Sciatic nerve (tissue), 2 donors: ENCODE results near the gene VEZF1. TPM values are rescaled to one million over a fixed set of nuclear protein-coding genes. Genes with fewer than 3 reads are reported as not detected.

Source experiments
- ATAC-seq: fragments of 200-7000 bp; cut with Tn5 transposase; one replicate; pipeline ENCODE4 v1.9.1; 2020; ENCODE audit warnings: mild to moderate bottlenecking, moderate library complexity
- DNase-seq: peaks from one replicate; pipeline ENCODE4 v3.0.0-alpha.2; 2020; ENCODE audit warnings: low spot score
- intact Hi-C: fragments of 100-400 bp; cut with DNase I; formaldehyde crosslinking; loops from one replicate; pipeline ENCODE4 v1.14.2; 2022
- total RNA-seq: library from RNA; stranded (reverse); fragmentation: NEBNext Ultra II Directional; extraction: Animal tissue kit (Norgen Biotek cat#: 25700); gene quantifications from one replicate; pipeline ENCODE4 v1.2.1, GENCODE V29; 2021
- donor health status: DM: no; HTN: no; CAD: no.
- donor health status: DM: no; HTN: no; CAD: no.

Gene VEZF1
- total RNA-seq, 1 donor from 2014 or later, result 73.8 TPM

DNA sequence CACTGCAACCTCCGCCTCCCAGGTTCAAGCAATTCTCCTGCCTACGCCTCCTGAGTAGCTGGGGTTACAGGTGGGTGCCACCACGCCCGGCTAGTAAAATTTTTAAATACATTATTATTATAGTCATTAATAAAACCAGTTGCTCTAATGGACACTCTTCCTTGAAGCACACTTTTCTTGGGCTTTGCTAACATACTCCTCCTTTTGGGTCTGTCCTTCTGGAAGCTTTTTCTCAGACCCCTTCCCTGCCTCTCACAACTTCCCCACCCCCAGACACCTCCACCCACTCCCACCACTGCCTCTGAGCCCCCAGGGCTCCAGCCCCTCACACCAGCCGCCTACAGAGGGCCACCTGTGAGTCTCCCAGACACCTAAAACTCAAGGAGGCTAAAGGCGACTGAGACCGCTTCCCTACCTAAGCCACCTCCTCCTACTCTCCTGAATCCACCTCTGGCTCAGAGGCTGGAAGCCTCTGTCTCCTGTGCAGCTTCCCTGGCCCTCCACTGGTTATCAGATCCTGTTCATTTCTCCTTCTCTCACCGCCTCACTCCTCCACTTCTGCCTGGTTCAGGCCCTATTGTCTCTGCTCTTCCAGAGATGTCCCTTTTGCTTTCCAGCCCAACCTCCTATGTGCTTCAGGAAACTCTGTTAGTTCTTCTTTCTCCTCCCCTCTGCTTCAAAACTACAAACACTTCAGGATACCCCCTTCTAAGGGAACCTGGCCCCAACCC is 30.8 kb downstream of the VEZF1 start:
- DNase-seq (peak; percentile 46), ATAC-seq (no peak)
- intact Hi-C loops, result no loop called here

DNA sequence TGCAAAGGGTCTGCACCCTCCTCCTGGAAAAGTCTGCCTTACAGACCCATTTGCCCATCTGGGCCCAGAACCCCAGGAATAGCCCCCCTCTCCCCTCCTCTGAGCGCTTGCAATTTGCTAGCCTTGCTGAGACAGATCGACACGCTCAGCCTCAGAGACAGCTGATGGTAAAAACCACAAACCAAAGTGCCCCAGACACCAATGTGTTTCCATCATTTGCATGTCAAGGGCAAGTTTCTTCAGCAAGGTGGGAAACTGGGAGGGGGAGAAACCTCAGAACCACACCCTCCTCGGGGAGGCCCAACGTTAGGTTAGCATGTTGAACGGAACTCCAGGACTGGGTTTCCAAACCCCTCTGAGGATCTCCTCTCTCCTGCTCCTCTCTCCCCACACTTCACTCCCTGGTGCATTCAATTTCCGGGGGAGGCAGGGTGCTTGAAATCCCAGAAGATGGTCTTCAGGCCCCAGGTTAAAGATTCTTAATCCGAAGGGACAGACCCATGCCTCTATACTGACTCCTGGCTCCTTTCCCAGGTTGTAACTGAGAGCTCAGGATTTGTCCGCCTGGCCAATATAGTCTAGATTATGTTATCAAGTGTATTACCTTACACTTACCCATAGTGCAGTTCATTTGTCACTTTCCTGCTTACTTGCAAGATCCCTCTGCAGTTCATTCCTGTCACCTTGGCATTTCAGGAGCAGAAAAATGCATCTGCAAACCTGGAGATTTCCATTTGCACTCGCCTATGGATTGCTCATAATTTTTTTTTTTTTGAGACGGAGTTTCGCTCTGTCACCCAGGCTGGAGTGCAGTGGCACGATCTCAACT is 31.5 kb downstream of the VEZF1 start:
- peak; percentile 33 for DNase-seq
- no peak for ATAC-seq
- intact Hi-C loops, result no loop called here

DNA sequence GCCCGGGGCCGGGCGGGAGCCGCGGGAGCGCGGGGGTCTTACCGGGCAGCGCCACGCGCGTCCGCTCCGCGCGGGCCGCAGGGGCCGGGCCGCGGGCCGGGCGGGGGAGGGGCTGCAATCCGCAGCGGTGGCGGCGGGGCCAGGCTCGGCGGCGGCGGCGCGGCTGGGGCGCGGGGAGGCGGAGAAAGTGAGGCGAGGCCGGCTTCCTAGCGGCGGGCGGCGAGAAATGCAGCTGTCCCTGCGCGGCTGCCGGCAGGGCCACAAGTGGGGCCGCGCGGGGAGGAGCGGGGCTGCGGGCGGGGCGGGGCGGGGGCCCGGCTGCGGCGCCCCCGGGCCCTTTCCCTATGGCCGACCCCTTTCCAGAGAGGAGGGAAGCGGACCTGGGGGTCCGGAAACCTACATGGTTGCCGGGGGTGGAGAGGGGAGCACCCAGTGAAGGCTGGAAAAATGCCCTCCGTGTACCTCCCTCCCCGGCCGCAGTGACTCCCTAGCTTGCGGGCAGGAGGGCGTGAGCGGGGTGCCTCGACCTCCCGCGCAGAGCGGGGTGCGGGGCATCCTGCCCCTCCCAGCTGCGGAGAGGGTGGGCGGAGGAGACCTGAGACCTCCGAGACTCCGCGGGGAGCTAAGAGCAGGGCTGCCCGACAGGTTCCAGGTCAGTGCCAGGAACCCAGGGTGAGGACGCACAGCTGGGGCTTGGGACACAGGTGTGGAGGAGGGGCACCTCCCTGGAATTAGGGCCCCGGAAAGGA is 32.7 kb downstream of the VEZF1 start, which contains the start of gene CUEDC1:
Gene CUEDC1 (minus strand): TSS at position 230 of the 749 bp plus-strand sequence. CDS start 69,848 bp downstream, outside the sequence.
- peak; percentile 90 for DNase-seq
- peak; percentile 59 for ATAC-seq
- intact Hi-C loops, result no loop called here

DNA sequence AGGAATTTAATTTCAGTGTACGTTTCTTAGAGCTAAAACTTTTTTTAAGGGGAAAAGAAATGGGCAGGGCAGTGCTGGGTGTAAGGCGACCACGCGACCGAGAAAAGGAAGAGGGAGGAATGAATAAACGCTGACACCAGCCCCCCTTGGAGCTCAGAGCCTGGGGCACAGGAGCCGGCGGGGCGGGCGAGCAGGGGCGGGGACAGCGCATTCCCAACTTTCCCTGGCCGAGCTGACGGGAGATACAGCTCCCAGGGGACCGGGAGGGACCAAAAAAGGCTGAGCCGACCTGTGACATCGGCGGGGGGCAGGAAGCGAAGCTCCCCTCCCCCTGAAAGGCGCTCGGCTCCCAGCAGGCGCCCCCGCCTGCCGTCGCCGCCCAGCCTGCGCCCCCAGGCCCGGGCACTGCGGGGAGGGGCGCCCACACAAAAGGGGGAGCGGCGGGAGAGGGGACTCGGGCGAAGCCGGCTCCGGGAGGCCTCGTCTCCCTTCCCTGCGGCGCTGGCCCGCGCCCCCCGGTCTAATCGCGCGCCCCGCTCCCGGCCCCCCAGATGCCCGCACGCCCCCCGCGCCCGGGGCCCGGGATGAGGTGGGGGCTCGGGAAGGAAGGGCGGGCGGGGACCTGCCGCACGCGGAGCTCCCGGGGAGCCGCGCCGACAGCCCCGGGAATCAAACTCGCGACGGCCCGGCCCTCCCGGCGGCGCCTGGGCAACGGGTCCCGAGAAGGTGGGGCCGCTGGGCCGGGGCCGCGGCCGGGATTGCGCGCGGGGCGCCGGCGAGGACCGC is 33.5 kb downstream of the VEZF1 start:
- ATAC-seq, result peak; percentile 76
- peak; percentile 85 for DNase-seq
- intact Hi-C loops, result no loop called here

DNA sequence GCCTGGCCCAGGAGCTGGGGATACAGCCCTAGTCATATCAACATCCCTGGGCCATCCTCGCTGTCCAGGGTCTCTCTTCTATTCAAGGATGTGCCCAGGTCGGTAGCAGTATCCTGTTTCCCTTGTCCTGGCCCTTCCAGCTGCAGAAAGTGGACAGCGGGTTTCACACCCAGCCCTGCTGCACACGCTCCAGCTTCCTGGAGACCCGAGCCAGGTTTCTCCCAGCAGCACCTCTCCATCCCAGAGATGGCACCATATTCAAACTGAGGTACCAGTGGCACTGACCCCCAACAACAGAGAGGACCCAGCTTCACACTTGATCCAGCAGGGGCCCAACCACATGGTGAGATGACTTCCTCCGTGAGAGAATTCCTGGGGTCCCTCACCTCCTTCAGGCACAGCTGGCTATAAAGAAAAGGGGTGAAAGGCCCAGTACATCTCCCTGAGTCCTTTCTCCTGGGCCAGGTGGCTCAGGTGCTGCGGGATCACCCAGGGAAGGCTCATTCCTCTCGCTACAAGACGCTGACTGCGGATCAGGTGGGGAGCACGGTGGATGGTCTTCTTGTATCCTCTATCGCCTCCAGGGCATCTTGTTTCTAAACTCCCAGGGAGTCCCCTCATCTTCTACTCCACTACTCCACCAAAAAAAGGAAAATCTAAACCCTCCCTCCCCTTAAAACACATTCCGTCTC is 34.2 kb downstream of the VEZF1 start:
- DNase-seq (peak; percentile 61), ATAC-seq (peak; percentile 6)
- intact Hi-C loops, result no loop called here

DNA sequence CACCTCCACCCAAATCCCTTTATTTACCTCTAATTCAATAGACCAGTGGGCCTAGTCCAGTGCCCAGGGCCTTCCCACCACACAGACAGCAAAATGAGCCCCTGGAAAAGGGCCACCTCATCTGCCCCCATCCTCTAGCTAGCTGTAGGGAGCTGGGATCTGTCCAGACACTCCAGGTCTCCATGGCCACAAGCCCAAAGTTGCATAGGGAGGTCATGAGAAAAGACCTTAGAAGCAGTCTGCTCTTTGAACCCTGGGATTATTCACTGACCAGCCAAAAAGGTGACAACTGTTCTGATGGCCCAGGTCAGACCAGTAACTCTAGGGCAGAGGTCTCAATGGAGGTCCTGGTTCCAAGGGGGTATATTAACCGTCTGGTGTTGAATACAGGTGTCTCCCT is 34.8 kb downstream of the VEZF1 start:
- no peak for DNase-seq
- intact Hi-C loops, result no loop called here
- ATAC-seq, result no peak

DNA sequence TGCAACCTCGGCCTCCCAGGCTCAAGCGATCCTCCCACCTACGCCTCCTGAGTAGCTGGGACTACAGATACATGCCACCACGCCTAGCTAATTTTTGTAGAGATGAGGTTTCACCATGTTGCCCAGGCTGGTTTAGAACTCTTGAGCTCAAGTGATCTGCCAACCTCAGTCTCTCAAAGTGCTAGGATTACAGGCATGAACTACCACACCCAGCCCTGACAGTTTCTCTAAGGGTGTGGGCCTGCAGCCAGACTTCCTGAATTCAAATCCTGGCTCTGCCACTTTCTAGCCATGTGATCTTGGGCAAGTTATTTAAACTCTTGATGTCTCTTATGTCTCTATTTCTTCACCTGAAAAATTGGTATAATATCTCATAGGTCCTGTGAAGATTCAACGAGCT is 38.4 kb downstream of the VEZF1 start:
- ATAC-seq (no peak), DNase-seq (no peak)
- intact Hi-C loops, result no loop called here

DNA sequence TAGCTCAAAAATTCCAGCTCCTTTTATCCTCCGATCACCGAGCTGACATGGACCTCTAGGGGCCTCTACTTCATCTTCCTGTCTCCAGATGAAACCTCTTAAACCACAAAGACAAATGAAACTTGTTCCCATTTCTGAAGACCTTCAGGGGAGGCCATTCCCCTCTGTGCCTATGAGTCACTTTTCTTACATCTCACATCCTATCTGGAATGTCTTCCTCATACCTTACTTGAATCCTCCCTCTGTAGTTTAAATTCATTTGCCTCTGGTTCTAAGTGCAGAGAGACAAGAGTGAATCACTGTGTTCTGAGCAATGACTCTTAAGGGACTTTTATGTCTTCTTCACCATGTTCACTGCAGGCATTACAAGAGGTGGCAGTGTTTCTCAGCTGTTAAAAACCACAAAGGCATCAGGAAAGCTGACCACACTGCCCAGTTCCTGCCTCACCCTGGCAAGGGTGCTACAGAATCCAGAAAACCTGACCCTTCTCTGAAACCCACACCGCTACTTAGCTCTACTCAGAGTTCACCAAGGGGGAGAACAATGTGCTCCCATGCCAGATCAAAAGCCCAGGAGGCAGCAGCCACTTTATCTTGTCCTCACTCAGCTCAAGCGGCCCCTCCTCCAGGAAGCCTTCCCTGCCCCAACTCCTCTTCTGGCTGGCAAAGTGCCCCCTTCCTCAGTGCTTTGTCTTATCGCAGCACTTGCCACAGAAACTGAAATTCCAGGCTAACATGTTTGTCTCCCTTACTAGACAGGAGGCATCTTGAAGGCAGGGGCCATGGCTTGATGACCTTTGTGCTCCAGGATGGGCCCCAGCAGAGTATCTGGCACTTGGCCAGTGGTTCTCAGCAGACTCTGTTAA is 39.3 kb downstream of the VEZF1 start:
- intact Hi-C loops, result no loop called here
- DNase-seq (no peak), ATAC-seq (peak; percentile 55)

DNA sequence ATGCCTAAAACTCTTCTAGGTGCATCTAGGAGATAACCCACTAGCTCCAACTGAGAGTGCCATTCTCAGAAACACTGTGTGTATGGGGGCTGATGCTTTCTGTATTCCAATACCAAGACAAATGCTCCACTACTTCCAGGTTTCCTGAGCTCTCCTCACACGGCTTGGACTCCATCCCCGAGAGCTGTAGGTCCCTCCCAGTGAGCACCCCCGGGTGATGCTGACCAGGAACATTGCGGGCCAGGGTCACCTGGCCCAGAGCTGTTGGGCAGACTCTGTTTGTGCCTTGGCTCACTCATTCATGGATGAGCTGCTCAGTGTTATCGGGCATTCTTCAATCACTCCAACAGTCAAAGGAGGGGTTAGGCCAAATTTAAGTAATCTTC is 39.9 kb downstream of the VEZF1 start:
- intact Hi-C loops, result no loop called here
- ATAC-seq (peak; percentile 32), DNase-seq (no peak)

DNA sequence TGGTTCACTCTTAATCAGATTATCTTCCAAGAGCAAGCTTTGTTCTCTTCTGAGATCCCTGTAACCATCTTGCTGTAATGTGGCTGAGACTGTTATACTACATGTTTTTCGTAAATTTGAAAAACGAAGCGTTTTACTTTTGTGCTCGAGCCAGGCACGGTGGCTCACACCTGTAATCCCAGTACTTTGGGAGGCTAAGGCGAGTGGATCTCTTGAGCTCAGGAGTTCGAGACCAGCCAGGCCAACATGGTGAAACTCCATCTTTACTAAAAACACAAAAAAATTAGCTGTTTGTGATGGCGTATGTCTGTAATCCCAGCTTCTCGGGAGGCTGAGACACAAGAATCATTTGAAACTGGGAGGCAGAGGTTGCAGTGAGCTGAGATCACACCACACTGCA is 40.7 kb downstream of the VEZF1 start:
- ATAC-seq, result no peak
- no peak for DNase-seq
- intact Hi-C loops, result no loop called here

DNA sequence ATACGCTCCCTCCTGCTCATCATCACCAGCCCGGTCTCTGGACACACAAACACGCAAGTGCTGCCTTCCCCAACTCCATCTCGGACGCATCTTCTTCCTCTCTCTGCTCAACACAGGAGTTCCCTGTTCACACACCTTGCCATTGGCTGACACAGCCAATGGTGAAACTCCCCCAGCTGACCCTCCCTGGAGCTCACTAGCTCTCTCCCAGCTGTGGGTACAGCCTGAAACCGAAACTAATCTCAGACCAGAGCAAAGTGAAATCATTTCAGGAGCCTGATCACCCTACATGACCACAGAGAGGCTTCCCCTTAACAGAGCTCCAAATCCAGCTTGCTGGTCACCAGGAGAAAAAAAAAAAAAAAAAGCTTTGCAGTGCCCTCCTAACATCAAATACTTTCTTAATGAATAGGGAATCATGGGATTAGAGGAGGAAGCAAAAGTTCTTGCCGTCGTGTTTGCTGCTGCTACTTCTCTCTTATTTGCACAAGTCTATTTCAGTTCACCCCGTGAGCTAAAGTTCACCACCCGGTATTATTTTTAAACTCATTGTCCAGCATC is 41.2 kb downstream of the VEZF1 start:
- DNase-seq (no peak), ATAC-seq (peak; percentile 78)
- intact Hi-C loops, result no loop called here

DNA sequence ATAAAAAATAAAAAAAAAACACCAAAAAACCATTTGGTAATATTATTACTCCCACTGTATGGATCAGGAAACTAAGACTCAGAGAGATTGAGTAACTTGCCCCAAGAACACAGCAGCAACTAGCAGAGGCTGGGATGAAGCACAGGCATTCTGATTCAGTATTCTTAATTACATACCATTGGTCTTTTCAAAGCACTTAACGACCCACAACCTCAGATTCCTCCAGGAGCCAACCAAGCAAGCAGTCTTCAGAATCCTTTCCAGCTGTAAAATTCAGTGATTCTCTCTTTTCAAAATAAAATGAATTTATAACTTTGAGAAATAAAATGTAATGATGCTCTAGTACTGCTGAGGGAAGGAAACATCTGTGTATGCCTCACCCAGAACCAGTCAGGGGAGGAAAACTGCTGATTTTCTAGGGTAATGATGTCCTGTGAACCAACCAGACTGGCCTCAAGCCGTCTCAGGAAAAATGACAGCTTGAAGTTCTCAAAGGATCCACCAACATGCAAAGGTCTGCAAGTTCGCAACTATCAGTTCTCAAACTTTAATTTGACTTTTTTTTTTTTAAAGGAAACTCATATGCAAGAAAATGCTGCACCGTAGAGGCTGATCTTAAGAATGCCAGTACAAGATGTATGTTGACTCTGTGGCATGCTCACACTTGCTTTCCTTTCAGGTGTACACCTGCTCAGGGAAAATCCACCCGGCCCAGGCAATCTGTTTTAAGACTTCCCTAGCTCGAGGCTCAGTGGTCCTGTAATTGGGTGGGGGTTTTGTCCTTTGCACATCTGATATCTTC is 41.9 kb downstream of the VEZF1 start:
- intact Hi-C loops, result no loop called here
- ATAC-seq, result peak; percentile 1
- no peak for DNase-seq

DNA sequence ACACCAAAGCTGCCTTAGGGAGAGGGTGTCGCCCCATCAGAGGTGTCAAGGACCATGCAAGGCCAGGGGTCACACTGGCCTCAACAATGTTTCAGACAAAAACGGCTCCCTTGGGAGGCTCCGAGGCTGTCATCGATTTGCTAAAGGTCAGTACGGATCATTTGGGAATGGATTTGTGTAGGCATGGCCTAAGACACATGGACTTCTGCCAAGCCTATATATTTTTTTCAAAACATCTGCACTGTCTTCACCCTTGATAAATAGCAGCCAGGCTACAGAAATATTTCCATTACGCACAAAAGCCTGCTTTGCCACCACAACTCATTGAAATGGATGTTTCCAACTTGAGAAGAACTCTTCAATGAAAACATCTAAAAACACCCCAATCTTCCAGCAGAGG is 43.1 kb downstream of the VEZF1 start:
- no peak for DNase-seq
- no peak for ATAC-seq
- intact Hi-C loops, result no loop called here

DNA sequence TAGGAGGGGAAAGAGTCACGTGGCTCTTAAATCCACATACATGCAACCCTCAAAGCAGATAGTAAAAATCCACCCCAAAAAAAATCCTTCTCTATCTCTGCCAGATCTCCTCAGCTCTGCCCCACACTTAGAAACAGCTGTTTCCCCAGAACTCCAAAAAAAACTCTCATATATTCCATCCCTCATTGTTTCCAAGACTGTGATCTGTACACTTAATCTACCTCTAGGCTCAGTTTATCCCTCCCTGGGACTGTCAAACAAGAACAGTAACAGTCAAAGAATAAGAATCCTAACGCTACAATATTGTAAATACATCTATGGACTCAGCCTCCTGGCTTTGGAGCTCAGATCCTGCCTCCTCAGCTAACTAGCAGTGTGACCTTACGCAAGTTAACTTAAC is 44.4 kb downstream of the VEZF1 start:
- ATAC-seq (no peak), DNase-seq (no peak)
- intact Hi-C loops, result no loop called here

DNA sequence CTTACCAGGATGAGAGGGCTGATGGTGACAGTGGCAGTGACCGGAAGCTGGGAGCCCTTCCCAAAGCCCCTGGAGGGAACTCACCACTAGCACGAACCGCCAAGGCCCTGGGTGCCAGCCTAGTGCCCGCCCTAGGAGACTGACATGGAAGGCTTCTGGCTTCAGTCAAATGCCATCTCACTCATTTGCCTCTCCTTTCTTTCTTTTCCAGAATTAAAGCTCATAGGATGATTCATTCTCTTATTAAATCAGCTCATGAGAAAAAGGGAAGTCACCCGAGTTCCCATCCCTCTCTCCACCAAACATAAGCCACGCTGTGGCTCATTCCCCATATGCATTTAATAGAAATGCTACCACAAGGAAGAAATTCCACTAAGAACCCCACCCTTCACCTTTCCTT is 44.9 kb downstream of the VEZF1 start:
- ATAC-seq, result no peak
- no peak for DNase-seq
- intact Hi-C loops, result no loop called here
